Effector memory CD4-positive, alpha-beta T cell (primary cell): ENCODE results near the gene OSCP1.

Experiments used
- DNase-seq, 3 donors: peaks; one replicate each; pipeline ENCODE4 v3.0.0-alpha.2; 2020
- H3K27ac ChIP-seq: 2 replicates; pipeline ENCODE4 v1.7.0; 2013; ENCODE audit warnings: mild to moderate bottlenecking, low read length, moderate library complexity; ENCODE audit not compliant: insufficient read depth, poor library complexity, severe bottlenecking
- H3K27me3 ChIP-seq: replicated peaks from 2 replicates; pipeline ENCODE4 v1.7.0; 2013; ENCODE audit warnings: mild to moderate bottlenecking, low read length; ENCODE audit not compliant: insufficient read depth, control insufficient read depth, poor library complexity, severe bottlenecking
- H3K36me3 ChIP-seq: 2 replicates; pipeline ENCODE4 v1.7.0; 2013; ENCODE audit warnings: mild to moderate bottlenecking, low read length, moderate library complexity; ENCODE audit not compliant: control insufficient read depth, insufficient read depth
- H3K4me1 ChIP-seq: 2 replicates; pipeline ENCODE4 v1.7.0; 2013; ENCODE audit warnings: low read length, mild to moderate bottlenecking; ENCODE audit not compliant: control insufficient read depth, insufficient read depth, poor library complexity, severe bottlenecking
- H3K4me3 ChIP-seq: 2 replicates; pipeline ENCODE4 v1.7.0; 2013; ENCODE audit warnings: low read length, low read depth, mild to moderate bottlenecking; ENCODE audit not compliant: insufficient read depth, poor library complexity, severe bottlenecking
- H3K9me3 ChIP-seq: 2 replicates; pipeline ENCODE4 v1.7.0; 2013; ENCODE audit warnings: mild to moderate bottlenecking, low read length, moderate library complexity; ENCODE audit not compliant: control insufficient read depth

The OSCP1 gene

DNA sequence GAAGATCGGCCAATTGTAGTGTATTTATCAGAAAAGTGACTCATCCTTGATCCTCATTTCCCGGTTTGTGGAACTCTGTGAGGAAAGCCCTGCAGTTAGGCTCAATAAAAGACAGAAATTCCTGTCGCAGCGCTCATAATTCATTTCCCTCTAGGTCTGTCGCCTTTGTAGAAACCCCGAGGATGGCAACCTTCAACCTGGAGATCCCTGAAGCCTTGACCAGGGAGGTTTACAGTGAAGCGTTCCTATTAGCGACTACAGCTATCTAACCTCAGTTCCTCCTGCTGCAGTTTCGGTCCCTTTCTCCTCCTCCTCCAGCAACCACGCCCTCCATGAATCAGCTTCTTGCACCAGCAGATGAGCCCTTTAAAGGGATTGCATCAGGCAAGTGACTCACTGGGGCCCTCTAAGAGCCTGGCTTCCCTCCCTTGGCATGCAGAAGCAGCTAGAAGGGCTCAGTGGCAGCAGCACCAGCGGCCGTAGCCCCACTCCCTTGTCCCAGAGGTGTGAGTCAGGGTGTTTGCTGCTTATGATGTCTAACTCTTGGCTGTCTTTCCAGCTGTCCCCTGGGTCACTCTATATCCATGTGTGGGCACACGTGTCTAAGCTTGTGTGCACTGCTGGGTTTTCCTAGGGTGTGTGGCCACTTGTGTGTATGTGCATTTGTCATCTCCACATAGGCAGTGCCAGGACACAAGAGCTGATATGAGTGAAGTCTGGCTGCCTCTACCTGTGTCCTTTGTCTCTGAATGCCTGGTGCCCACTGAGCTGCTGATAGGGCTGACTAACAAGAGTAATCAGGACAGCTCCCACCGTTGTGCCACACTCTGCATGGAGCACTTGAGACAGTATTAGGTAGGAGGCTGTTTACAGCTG is 63.7 kb downstream of the OSCP1 start:
- Histone ChIP-seq H3K4me1 (peaks cover 31% of the 10 kb centered on the region), H3K9me3 (no peaks in the 10 kb centered on the region), H3K36me3 (peaks cover 14% of the 10 kb centered on the region), H3K27me3 (no peaks in the 10 kb centered on the region), H3K27ac (peak overlapping the region; percentile 93), H3K4me3 (peak overlapping the region; percentile 57)
- peak; percentile 81 to 85 (median 84) for DNase-seq

DNA sequence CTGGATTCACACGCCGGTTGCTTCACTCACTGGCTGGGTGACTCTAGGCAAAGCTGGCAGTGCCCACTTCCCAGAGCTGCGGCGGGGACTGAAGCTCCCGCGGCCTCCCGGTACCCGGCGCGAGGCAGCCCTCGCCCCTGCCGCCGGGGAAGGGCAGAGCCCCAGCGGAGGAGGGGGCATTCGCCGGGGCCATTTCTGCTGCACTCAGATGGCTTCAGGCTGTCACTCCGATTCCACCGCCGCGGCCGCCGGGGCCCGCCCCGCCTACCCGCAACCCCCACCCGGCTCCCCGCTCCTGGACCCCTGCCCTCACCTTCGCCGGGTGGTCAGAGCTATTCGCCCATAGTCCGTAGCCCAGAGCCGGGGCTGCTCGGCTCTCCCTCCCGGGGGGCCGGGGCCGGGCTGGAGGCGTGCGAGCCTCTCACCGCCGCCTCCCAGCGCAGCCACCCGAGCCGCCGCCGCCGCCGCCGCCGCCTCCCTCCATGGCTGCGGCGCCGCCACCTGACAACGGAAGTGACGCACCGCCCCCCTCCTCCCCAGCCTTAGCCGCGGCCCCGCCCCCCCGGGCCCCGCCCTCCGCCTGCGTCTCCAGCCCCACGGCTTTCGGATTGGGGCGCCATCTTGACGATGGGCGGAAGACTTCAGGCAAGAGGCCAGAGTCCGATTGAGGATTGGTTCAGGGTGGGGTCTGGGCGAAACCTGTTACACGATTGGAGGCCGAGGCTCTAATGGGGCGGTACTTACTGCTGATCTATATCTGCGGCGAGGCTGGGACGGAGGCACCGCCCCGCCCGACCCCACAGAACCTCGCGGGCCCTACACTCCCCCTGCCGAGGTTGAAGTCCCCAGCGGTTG is 64.6 kb downstream of the OSCP1 start, which contains the start of gene STK40:
Gene STK40 (minus strand): TSS at position 515 of the 855 bp plus-strand sequence. CDS start 24,592 bp downstream, outside the sequence.
- H3K4me3 ChIP-seq: peak within 1 kb of the TSS; percentile 88
- H3K4me1 ChIP-seq: peaks cover 31% of the 10 kb centered on the region
- no peaks in the 10 kb centered on the region for H3K27me3 ChIP-seq
- peaks cover 5% of the 10 kb centered on the region for H3K36me3 ChIP-seq
- H3K27ac ChIP-seq: peak within 1 kb of the TSS; percentile 93
- DNase-seq: peak; percentile 98 to 99 (median 98)
- no peaks in the 10 kb centered on the region for H3K9me3 ChIP-seq

- Histone ChIP-seq H3K9me3 (no peaks in the 10 kb centered on the region), H3K4me3 (peak overlapping the region; percentile 88), H3K27ac (peak overlapping the region; percentile 88), H3K36me3 (peaks cover 4% of the 10 kb centered on the region), H3K27me3 (no peaks in the 10 kb centered on the region), H3K4me1 (peaks cover 37% of the 10 kb centered on the region)
- DNase-seq: peak in 2 of 3 donors; percentile 25 to 35
Observed at GRCh38 chr1:36384542-36385409, 65.5 kb downstream of the OSCP1 start.

DNA sequence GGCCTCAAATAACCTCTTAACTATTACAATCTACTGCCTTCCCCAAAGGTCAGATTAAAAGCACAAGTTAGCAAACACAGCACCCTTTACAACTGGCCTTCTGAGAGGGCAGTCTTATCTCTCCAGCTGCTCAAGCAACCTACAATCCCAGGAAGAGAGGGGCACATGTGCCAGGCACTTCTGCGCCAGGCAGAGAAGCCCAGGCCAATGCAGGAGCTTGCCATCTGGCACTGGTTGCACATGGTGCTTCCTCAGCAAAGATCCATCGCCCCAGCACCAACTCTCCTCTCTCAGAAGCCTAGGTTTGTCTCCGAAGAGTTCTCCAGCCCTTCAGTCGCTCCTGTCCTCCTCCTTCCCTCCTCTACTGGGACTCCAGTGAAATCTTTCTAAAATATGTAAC is 67.0 kb downstream of the OSCP1 start:
- no peaks in the 10 kb centered on the region for H3K36me3 ChIP-seq
- DNase-seq: no peak
- peaks cover 42% of the 10 kb centered on the region for H3K4me1 ChIP-seq
- H3K27me3 ChIP-seq: no peaks in the 10 kb centered on the region
- H3K9me3 ChIP-seq: no peaks in the 10 kb centered on the region
- no peak overlapping the region for H3K4me3 ChIP-seq
- no peak overlapping the region for H3K27ac ChIP-seq

DNA sequence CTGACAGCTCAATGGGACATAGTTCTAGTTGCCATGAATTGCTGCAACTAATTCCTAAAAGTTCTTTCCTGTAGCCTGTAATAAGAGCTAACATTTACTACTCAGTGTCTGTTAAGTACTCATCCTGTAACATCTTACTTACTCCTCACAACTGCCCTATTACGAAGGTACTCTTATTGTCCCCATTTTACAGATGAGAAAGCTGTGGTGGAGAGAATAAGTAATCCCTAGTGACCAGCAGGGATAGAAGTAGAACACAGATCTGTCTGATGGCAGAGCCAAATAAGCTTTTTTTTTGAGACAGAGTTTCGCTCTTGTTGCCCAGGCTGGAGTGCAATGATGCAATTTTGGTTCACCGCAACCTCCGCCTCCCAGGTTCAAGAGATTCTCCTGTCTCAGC is 67.6 kb downstream of the OSCP1 start:
- Histone ChIP-seq H3K27me3 (no peaks in the 10 kb centered on the region), H3K27ac (no peak overlapping the region), H3K36me3 (no peaks in the 10 kb centered on the region), H3K4me1 (peaks cover 48% of the 10 kb centered on the region), H3K4me3 (no peak overlapping the region), H3K9me3 (no peaks in the 10 kb centered on the region)
- no peak for DNase-seq

GRCh38 chr1:36382231-36382630 is 68.0 kb downstream of the OSCP1 start:
- H3K36me3 ChIP-seq: no peaks in the 10 kb centered on the region
- H3K27me3 ChIP-seq: no peaks in the 10 kb centered on the region
- no peak for DNase-seq
- H3K9me3 ChIP-seq: no peaks in the 10 kb centered on the region
- no peak overlapping the region for H3K4me3 ChIP-seq
- no peak overlapping the region for H3K27ac ChIP-seq
- H3K4me1 ChIP-seq: peaks cover 50% of the 10 kb centered on the region

- no peak overlapping the region for H3K27ac ChIP-seq
- H3K4me3 ChIP-seq: no peak overlapping the region
- peaks cover 42% of the 10 kb centered on the region for H3K4me1 ChIP-seq
- no peaks in the 10 kb centered on the region for H3K27me3 ChIP-seq
- no peaks in the 10 kb centered on the region for H3K9me3 ChIP-seq
- H3K36me3 ChIP-seq: no peaks in the 10 kb centered on the region
- DNase-seq: no peak
Observed at GRCh38 chr1:36381405-36381804, 68.8 kb downstream of the OSCP1 start.

GRCh38 chr1:36380782-36381181 is 69.5 kb downstream of the OSCP1 start:
- Histone ChIP-seq H3K36me3 (peaks cover 2% of the 10 kb centered on the region), H3K4me1 (peaks cover 44% of the 10 kb centered on the region)

GRCh38 chr1:36380143-36380619 is 70.1 kb downstream of the OSCP1 start:
- no peak overlapping the region for H3K27ac ChIP-seq
- peaks cover 45% of the 10 kb centered on the region for H3K4me1 ChIP-seq
- no peak overlapping the region for H3K4me3 ChIP-seq
- no peak for DNase-seq
- no peaks in the 10 kb centered on the region for H3K9me3 ChIP-seq
- H3K27me3 ChIP-seq: no peaks in the 10 kb centered on the region
- H3K36me3 ChIP-seq: peaks cover 2% of the 10 kb centered on the region

More at GRCh38 chr1:36380782-36381181, 69.5 kb downstream of the OSCP1 start:
- Histone ChIP-seq H3K27me3 (no peaks in the 10 kb centered on the region), H3K27ac (no peak overlapping the region), H3K9me3 (no peaks in the 10 kb centered on the region), H3K4me3 (no peak overlapping the region)
- DNase-seq: no peak
